HepG2 (cell line): Measurements from ENCODE around the gene HTR6. TPM values are rescaled to one million over a fixed set of nuclear protein-coding genes. Genes with fewer than 3 reads are reported as not detected.
A peak's percentile ranks its signal among the peaks of the same experiment; 100 is the strongest.

ENCODE experiments used
- ATAC-seq: fragments of 200-7000 bp; cut with Tn5 transposase; 3 replicates; pipeline ENCODE4 v1.9.1; 2020; ENCODE audit warnings: mild to moderate bottlenecking, moderate library complexity
- BruUV-seq: library from RNA; stranded (reverse); fragments of 400-500 nt; replicated peaks from 2 replicates; lab custom pipeline; 2021; lab: Mats Ljungman, UMichigan
- CTCF ChIA-PET: fragments of 300-600 bp; formaldehyde crosslinking; extraction: SDS; loops from one replicate; lab custom pipeline; 2021; ENCODE audit warnings: low total read pairs, inconsistent platforms, low intra/inter-chr PET ratio; lab: Yijun Ruan, JAX
- POLR2A ChIA-PET: fragments of 350-600 bp; sonication (Branson Sonifier 250); formaldehyde crosslinking; loops from one replicate; lab custom pipeline; 2020; ENCODE audit warnings: antibody characterized with exemption, inconsistent platforms; lab: Yijun Ruan, JAX
- DNase-seq: peaks from one replicate; pipeline ENCODE4 v3.0.0-alpha.2; 2015; ENCODE audit warnings: low spot score
- FAIRE-seq: peaks from 3 replicates; lab custom pipeline; 2011; peaks lifted over from hg19 to GRCh38; lab: Jason Lieb, UNC
- H2AFZ ChIP-seq: one replicate; pipeline ENCODE4 v1.6.1; 2011; ENCODE audit warnings: low read length, inconsistent platforms
- H3K27ac ChIP-seq: fragments of 300-600 bp; 3 replicates; pipeline ENCODE4 v1.8.0; 2011; ENCODE audit warnings: mixed run types, mild to moderate bottlenecking, mixed read lengths, low read length, inconsistent platforms; ENCODE audit not compliant: insufficient read depth; ENCODE audit errors: extremely low read length
- H3K27me3 ChIP-seq, 2 experiments: fragments of 200-600 bp in 1 of 2; 2 replicates in 1 of 2; 3 replicates in 1 of 2; pipeline versions ENCODE4 v1.6.0 to v1.8.0; 2011; ENCODE audit warnings: low read length in 2 of 2, mild to moderate bottlenecking in 2 of 2, moderate library complexity in 2 of 2, inconsistent platforms in 1 of 2; ENCODE audit not compliant: insufficient read depth in 2 of 2, control insufficient read depth in 1 of 2
- H3K36me3 ChIP-seq, 2 experiments: fragments of 200-600 bp in 1 of 2; replicated peaks in 1 of 2; 2 replicates in 1 of 2; 3 replicates in 1 of 2; pipeline versions ENCODE4 v1.5.1 to v1.8.0; 2011; ENCODE audit warnings: low read length in 2 of 2, inconsistent platforms in 1 of 2; ENCODE audit not compliant: insufficient read depth in 2 of 2, control insufficient read depth in 1 of 2
- H3K4me1 ChIP-seq: 2 replicates; pipeline ENCODE4 v1.5.1; 2012; ENCODE audit warnings: low read length, inconsistent platforms; ENCODE audit not compliant: insufficient read depth
- H3K4me2 ChIP-seq: 2 replicates; pipeline ENCODE4 v1.6.0; 2011; ENCODE audit warnings: low read depth, low read length, inconsistent platforms
- H3K4me3 ChIP-seq, 3 experiments: fragments of 200-600 bp in 1 of 3; sonication (generic), shearing (Covaris generic) in 1 of 3; replicated peaks in 1 of 3; 2 replicates each; pipeline ENCODE4 v1.5.1; 2011 to 2016; ENCODE audit warnings: low read length in 3 of 3, inconsistent platforms in 2 of 3, low read depth in 2 of 3, mild to moderate bottlenecking in 2 of 3, control low read depth in 1 of 3, mixed read lengths in 1 of 3; ENCODE audit not compliant: insufficient read depth in 1 of 3
- H3K79me2 ChIP-seq: one replicate; pipeline ENCODE4 v1.6.1; 2011; ENCODE audit warnings: low read length, inconsistent platforms; ENCODE audit not compliant: insufficient read depth
- H3K9ac ChIP-seq: 2 replicates; pipeline ENCODE4 v1.6.0; 2011; ENCODE audit warnings: mild to moderate bottlenecking, low read depth, low read length, inconsistent platforms; ENCODE audit not compliant: insufficient read depth
- H3K9me3 ChIP-seq: 2 replicates; pipeline ENCODE4 v1.5.1; 2012; ENCODE audit warnings: mild to moderate bottlenecking, low read length
- H4K20me1 ChIP-seq: 2 replicates; pipeline ENCODE4 v1.6.0; 2011; ENCODE audit warnings: inconsistent platforms, mild to moderate bottlenecking, low read length, moderate library complexity; ENCODE audit not compliant: insufficient read depth
- KAT8 ChIP-seq: IDR thresholded peaks from 2 replicates; pipeline ENCODE4 v1.6.1; 2016; ENCODE audit warnings: missing genetic modification reagents, missing compliant biosample characterization
- MED13 ChIP-seq: sonication (generic); formaldehyde crosslinking; IDR thresholded peaks from 2 replicates; pipeline ENCODE4 v1.5.0; 2020; ENCODE audit warnings: missing genetic modification reagents
- PHF8 ChIP-seq: sonication (generic); formaldehyde crosslinking; IDR thresholded peaks from 2 replicates; pipeline ENCODE4 v1.5.0; 2020; ENCODE audit warnings: missing genetic modification reagents
- ZFX ChIP-seq: sonication (generic); formaldehyde crosslinking; IDR thresholded peaks from 2 replicates; pipeline ENCODE4 v1.4.0; 2020; ENCODE audit warnings: mild to moderate bottlenecking, low read depth, missing genetic modification reagents, moderate library complexity
- ZNF687 ChIP-seq: sonication (generic); formaldehyde crosslinking; IDR thresholded peaks from 2 replicates; pipeline ENCODE4 v1.5.1; 2020; ENCODE audit warnings: mild to moderate bottlenecking, missing genetic modification reagents, moderate library complexity
- WGBS: methylation state at CpG from one replicate; pipeline ENCODE4 v1.1.6; 2017; ENCODE audit warnings: low lambda C conversion rate; 5-methylcytosine and 5-hydroxymethylcytosine counted together
- in situ Hi-C: cut with HindIII; loops from 2 replicates; pipeline ENCODE4 v1.10.0; 2017; ENCODE audit warnings: low pct_unique_long_range_greater_than_20kb; ENCODE audit not compliant: extremely low pct_ligation_motif_present
- intact Hi-C: fragments of 100-400 bp; cut with micrococcal nuclease; formaldehyde crosslinking; loops from one replicate; pipeline ENCODE4 v1.10.0; 2022; ENCODE audit not compliant: unreplicated experiment
- polyA plus RNA-seq, 8 experiments: library from polyadenylated mRNA; depleted of rRNA in 3 of 8; stranded (reverse) in 7 of 8; unstranded in 1 of 8; fragments of >200 nt; fragmentation: Illumina TruSeq in 4 of 8; extraction: Trizol in 4 of 8; gene quantifications; 2 replicates each; pipeline versions ENCODE4 v1.2.1 to v1.2.3, GENCODE V29; 2011 to 2016; ENCODE audit warnings: low read depth in 4 of 8, missing spikeins in 1 of 8, mixed read lengths in 1 of 8; ENCODE audit not compliant: insufficient read depth in 1 of 8
- total RNA-seq, 5 experiments: library from RNA; depleted of rRNA; stranded (reverse); fragments of >200 nt; fragmentation: Illumina TruSeq; extraction: Trizol; gene quantifications; 2 replicates each; pipeline ENCODE4 v1.2.3, GENCODE V29; 2016; ENCODE audit warnings: low read depth in 1 of 5
- TF ChIP-seq, protein P1 (sequence below): sonication (generic); formaldehyde crosslinking; IDR thresholded peaks from 2 replicates; pipeline ENCODE4 v1.4.0; 2020; ENCODE audit warnings: missing genetic modification reagents, borderline replicate concordance
- TF ChIP-seq, protein P2 (sequence below): sonication (generic); formaldehyde crosslinking; IDR thresholded peaks from 2 replicates; pipeline ENCODE4 v1.4.0; 2020; ENCODE audit warnings: missing genetic modification reagents

The HTR6 gene
- total and polyA plus RNA-seq, 2 of the 13 experiments (the other 11 are each of a cell fraction or from before 2014, with no cell fraction given), result 0.04 TPM; not detected in 1

- FAIRE-seq, result no peak
- no peak within 1 kb of the TSS for H3K27ac ChIP-seq
- TF ChIP-seq ZFX, result peak; percentile 26; the same call in 1 of the 2 replicates
- TF ChIP-seq, protein P1, sequence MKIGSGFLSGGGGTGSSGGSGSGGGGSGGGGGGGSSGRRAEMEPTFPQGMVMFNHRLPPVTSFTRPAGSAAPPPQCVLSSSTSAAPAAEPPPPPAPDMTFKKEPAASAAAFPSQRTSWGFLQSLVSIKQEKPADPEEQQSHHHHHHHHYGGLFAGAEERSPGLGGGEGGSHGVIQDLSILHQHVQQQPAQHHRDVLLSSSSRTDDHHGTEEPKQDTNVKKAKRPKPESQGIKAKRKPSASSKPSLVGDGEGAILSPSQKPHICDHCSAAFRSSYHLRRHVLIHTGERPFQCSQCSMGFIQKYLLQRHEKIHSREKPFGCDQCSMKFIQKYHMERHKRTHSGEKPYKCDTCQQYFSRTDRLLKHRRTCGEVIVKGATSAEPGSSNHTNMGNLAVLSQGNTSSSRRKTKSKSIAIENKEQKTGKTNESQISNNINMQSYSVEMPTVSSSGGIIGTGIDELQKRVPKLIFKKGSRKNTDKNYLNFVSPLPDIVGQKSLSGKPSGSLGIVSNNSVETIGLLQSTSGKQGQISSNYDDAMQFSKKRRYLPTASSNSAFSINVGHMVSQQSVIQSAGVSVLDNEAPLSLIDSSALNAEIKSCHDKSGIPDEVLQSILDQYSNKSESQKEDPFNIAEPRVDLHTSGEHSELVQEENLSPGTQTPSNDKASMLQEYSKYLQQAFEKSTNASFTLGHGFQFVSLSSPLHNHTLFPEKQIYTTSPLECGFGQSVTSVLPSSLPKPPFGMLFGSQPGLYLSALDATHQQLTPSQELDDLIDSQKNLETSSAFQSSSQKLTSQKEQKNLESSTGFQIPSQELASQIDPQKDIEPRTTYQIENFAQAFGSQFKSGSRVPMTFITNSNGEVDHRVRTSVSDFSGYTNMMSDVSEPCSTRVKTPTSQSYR, result no peak
- TF ChIP-seq KAT8 (CRISPR knock-in tag), result no peak
- TF ChIP-seq, protein P2, sequence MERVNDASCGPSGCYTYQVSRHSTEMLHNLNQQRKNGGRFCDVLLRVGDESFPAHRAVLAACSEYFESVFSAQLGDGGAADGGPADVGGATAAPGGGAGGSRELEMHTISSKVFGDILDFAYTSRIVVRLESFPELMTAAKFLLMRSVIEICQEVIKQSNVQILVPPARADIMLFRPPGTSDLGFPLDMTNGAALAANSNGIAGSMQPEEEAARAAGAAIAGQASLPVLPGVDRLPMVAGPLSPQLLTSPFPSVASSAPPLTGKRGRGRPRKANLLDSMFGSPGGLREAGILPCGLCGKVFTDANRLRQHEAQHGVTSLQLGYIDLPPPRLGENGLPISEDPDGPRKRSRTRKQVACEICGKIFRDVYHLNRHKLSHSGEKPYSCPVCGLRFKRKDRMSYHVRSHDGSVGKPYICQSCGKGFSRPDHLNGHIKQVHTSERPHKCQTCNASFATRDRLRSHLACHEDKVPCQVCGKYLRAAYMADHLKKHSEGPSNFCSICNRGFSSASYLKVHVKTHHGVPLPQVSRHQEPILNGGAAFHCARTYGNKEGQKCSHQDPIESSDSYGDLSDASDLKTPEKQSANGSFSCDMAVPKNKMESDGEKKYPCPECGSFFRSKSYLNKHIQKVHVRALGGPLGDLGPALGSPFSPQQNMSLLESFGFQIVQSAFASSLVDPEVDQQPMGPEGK, result peak; percentile 44; the same call in 1 of the 2 replicates
- 0 out of 2 replicates have a peak, but pooled peaks have one; percentile 8 for TF ChIP-seq PHF8 (CRISPR knock-in tag)
- TF ChIP-seq MED13 (CRISPR knock-in tag), result no peak
- TF ChIP-seq ZNF687 (CRISPR knock-in tag), result peak; percentile 52; the same call in 1 of the 2 replicates
Measured at GRCh38 chr1:19643602-19644394, 20.9 kb upstream of the HTR6 start, which contains the start of gene NBL1. TSS of gene NBL1 (plus strand) at chr1:19644311. CDS start at chr1:19655031, 10,720 bp downstream.

More at GRCh38 chr1:19643602-19644394, 20.9 kb upstream of the HTR6 start, which contains the start of gene NBL1:
- DNase-seq (no peak), ATAC-seq (peak; percentile 8)
- Histone ChIP-seq H3K4me1 (peaks cover 53% of the 10 kb centered on the region), H3K36me3 (no peaks in the 10 kb centered on the region), H3K79me2 (no peaks in the 10 kb centered on the region), H3K4me2 (peak within 1 kb of the TSS; percentile 95), H3K9me3 (no peaks in the 10 kb centered on the region), H3K9ac (peak within 1 kb of the TSS; percentile 67), H4K20me1 (no peaks in the 10 kb centered on the region), H2AFZ (no peak within 1 kb of the TSS), H3K4me3 (peak within 1 kb of the TSS; percentile 68 to 83 (median 75)), H3K27me3 (peaks cover 2 to 21% of the 10 kb centered on the region in 2 experiments; a peak in 3 of 5 replicates)
- ChIA-PET CTCF (no interaction called here), POLR2A (interaction anchor here (0.9 kb wide), 1 partner anchor 47 kb away, joined by 4 read pairs; a partner anchor contains a TSS)
- no TSS peak for BruUV-seq
- WGBS, result 0% methylated on average over 1 of the region's 90 CpGs
- in situ Hi-C loops (no loop called here), intact Hi-C loops (loop anchor here (5.0 kb wide), 1 partner anchor 46 kb away; a partner anchor contains a TSS)
